ENCODE results near the gene LONP1. TPM values are rescaled to one million over a fixed set of nuclear protein-coding genes. Genes with fewer than 3 reads are reported as not detected.

The LONP1 gene
- total and polyA plus RNA-seq, 2 of the 8 experiments (the other 6 are each of a cell fraction or from before 2014, with no cell fraction given), result 98.1 to 117 TPM

GRCh38 chr19:5751709-5752108 lies 31.8 kb upstream of the LONP1 start (continued):
- TF ChIP-seq HDAC6 (IDR thresholded peaks at IDR 0.05; ENCODE audit: low read depth, low read length) (no peak), ATF3 (IDR thresholded peaks at IDR 0.05; ENCODE audit: insufficient read depth, low read depth, low read length) (no peak)

Data from H1 (cell line).